BLaER1 (cell line): ENCODE results near the gene RNF113B.

Source experiments
- H3K27ac ChIP-seq: shearing (Covaris generic); formaldehyde crosslinking; 2 replicates; pipeline ENCODE4 v1.8.1; 2022
- H3K27me3 ChIP-seq: shearing (Covaris generic); formaldehyde crosslinking; 2 replicates; pipeline ENCODE4 v1.8.1; 2022
- H3K36me3 ChIP-seq: shearing (Covaris generic); formaldehyde crosslinking; 2 replicates; pipeline ENCODE4 v1.8.1; 2022
- H3K4me1 ChIP-seq: shearing (Covaris generic); formaldehyde crosslinking; 2 replicates; pipeline ENCODE4 v1.8.1; 2022
- H3K4me2 ChIP-seq: shearing (Covaris generic); formaldehyde crosslinking; 2 replicates; pipeline ENCODE4 v1.8.1; 2022
- H3K4me3 ChIP-seq: shearing (Covaris generic); formaldehyde crosslinking; 2 replicates; pipeline ENCODE4 v1.8.1; 2022
- H3K9ac ChIP-seq: shearing (Covaris generic); formaldehyde crosslinking; 2 replicates; pipeline ENCODE4 v1.8.1; 2022
- H3K9me3 ChIP-seq: shearing (Covaris generic); formaldehyde crosslinking; 2 replicates; pipeline ENCODE4 v1.8.1; 2022
- H4K20me1 ChIP-seq: shearing (Covaris generic); formaldehyde crosslinking; 2 replicates; pipeline ENCODE4 v1.8.1; 2022
- Cebpa-rat ChIP-seq: shearing (Covaris generic); IDR thresholded peaks from 2 replicates; pipeline ENCODE4 v1.8.1; 2022

Gene RNF113B

DNA sequence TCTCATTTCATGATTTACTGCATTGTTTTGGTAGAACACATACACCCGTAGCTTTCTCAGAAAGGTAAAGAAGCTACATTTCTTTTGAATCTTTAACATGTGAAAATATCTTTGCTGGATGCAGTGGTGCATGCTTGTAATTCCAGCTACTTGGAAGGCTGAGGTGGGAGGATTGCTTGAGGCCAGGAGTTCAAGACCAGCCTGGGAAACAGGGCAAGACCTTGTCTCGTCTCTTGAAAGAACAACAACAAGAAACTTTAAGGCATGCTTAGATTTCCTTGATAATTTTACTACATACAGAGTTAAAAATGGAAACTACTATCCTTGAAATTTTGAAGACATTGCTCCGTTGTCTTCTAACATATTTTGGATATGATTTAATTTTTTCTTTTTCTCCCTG lies 7.7 kb downstream of the RNF113B start:
- H3K4me1 ChIP-seq: peaks cover 30% of the 10 kb centered on the region
- H3K9ac ChIP-seq: no peak overlapping the region
- H3K4me2 ChIP-seq: no peak overlapping the region
- H4K20me1 ChIP-seq: peaks cover 29% of the 10 kb centered on the region; the same call in 1 of the 2 replicates
- no peaks in the 10 kb centered on the region for H3K27me3 ChIP-seq
- H3K36me3 ChIP-seq: peaks cover 6% of the 10 kb centered on the region; the same call in 1 of the 2 replicates
- no peak overlapping the region for H3K27ac ChIP-seq
- TF ChIP-seq Cebpa-rat: no peak
- no peaks in the 10 kb centered on the region for H3K9me3 ChIP-seq
- H3K4me3 ChIP-seq: no peak overlapping the region

DNA sequence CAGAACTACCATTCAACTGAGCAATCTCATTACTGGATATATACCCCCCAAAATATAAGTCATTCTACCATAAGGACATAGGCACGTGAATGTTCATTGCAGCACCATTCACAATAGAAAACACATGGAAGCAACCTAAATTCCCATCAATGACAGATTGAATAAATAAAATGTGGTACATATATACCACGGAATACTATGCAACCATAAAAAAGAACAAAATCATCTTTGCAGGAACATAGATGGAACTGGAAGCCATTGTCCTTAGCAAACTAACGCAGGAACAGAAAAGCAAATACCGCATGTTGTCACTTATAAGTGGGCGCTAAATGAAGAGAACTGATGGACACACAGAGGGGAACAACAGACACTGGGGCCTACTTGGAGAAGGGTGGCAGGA lies 14.1 kb downstream of the RNF113B start:
- TF ChIP-seq Cebpa-rat: no peak
- Histone ChIP-seq H4K20me1 (no peaks in the 10 kb centered on the region), H3K27ac (no peak overlapping the region), H3K4me1 (no peaks in the 10 kb centered on the region), H3K9ac (no peak overlapping the region), H3K4me3 (no peak overlapping the region), H3K9me3 (peaks cover 7% of the 10 kb centered on the region; the same call in 1 of the 2 replicates), H3K36me3 (peaks cover 30% of the 10 kb centered on the region), H3K27me3 (no peaks in the 10 kb centered on the region), H3K4me2 (no peak overlapping the region)

DNA sequence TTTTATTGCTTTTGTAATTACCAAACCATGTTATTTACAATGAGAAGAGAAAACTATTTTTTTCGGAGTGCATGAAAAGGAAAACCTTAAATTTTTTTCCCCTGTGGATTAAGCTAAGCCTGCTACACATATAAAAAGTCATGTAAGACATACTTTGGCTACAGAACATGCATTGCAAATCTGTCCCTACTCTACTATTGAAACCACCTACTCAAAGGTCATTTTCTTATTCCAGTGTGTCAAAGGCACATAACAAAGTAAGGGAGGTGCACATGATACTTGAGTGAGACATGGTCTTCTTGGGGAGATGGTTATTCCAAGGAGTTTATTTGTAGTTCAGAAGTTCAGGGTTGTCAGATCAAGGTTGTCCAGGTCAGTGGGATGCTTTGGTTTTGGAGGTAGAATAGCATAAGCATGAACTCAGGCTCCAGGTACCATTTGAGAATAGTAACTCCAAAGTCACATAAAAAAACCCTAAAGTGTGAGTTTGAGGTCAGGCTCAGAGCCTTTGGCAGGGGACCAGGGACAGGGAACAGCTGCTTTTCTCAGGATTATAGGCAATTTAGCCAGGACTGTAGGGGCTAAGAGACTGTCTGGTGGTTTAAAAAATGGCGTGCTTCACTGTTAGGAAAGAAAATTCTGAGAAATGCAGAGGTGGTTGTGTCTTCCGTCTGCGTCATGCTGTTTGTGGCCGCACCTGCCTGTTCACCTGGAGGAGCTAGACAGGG lies 18.7 kb downstream of the RNF113B start:
- Histone ChIP-seq H3K27me3 (no peaks in the 10 kb centered on the region), H3K4me2 (no peak overlapping the region), H3K9me3 (peaks cover 7% of the 10 kb centered on the region; the same call in 1 of the 2 replicates), H3K4me1 (peaks cover 12% of the 10 kb centered on the region), H3K36me3 (peaks cover 40% of the 10 kb centered on the region), H4K20me1 (peaks cover 15% of the 10 kb centered on the region; the same call in 1 of the 2 replicates), H3K27ac (no peak overlapping the region), H3K4me3 (no peak overlapping the region), H3K9ac (no peak overlapping the region)
- TF ChIP-seq Cebpa-rat: no peak

DNA sequence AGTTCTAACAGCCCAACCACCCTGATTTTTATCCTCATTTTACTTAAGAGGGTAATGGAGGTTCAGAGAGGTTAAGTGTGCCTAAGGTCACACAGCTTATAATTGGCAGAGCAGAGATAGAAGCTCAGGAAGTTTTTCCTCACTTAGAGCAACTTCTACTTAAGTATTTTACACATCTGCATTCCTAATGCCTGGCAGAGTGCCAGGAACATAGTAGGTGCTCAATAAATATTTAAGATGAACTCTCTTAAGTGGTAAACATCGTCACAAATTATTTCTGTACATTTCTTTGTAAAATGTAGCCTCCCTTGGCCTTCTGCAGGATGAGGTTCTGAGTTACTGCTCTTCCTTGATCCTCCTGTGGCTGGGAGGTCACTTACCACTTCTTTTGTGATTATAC lies 19.5 kb downstream of the RNF113B start:
- TF ChIP-seq Cebpa-rat: no peak
- Histone ChIP-seq H3K4me2 (no peak overlapping the region), H3K27ac (no peak overlapping the region)

DNA sequence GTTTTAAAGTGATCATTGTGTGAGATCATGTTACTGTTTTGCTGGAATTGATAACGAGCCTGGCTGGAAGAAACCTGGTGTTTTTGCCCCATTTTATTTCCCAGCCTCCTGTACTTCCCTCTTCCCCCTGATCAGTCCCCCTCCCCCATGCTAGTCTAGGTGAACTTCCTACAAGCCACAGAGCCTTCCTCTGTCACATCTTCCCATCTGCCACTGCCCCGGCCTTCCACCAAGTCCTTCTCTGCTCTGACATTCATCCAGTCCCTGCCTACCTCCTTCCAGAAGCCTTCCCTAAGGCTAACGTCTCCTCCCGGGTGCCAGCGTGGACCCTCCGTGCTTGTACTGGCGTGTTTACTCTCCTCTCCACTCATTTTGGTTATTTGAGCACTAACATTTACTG lies 19.9 kb downstream of the RNF113B start:
- Histone ChIP-seq H3K4me3 (no peak overlapping the region), H3K4me1 (peaks cover 12% of the 10 kb centered on the region), H3K4me2 (peak overlapping the region; percentile 34; the same call in 1 of the 2 replicates), H3K36me3 (peaks cover 28% of the 10 kb centered on the region), H3K27me3 (no peaks in the 10 kb centered on the region), H3K9me3 (no peaks in the 10 kb centered on the region), H3K9ac (no peak overlapping the region), H3K27ac (no peak overlapping the region), H4K20me1 (peaks cover 18% of the 10 kb centered on the region)
- TF ChIP-seq Cebpa-rat: no peak

More for the DNA sequence above, 19.5 kb downstream of the RNF113B start:
- Histone ChIP-seq H3K9ac (no peak overlapping the region), H3K36me3 (peaks cover 33% of the 10 kb centered on the region), H3K27me3 (no peaks in the 10 kb centered on the region), H3K4me3 (no peak overlapping the region), H3K9me3 (0 out of 2 replicates have a peak, but pooled peaks cover under 1% of the 10 kb centered on the region), H4K20me1 (peaks cover 15% of the 10 kb centered on the region; the same call in 1 of the 2 replicates), H3K4me1 (peaks cover 12% of the 10 kb centered on the region)

DNA sequence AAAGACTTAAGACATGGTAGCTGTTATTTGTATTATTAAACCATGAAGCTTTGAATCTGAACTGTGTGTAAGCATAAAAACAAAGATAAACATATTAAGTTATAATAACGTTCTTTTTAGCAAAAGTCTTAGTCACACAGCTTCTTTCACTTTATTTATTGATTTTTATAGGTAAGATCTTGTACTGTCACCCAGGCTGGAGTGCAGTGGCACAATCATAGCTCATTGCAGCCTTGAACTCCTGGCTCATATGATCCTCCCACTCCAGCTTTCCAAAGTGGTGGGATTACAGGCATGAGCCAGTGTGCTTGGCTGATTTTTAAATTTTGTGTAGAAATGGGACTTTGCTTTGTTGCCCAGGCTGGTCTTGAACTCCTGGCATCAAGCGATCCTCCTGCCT lies 20.8 kb downstream of the RNF113B start:
- no peak for TF ChIP-seq Cebpa-rat
- Histone ChIP-seq H3K9ac (no peak overlapping the region), H3K36me3 (peaks cover 20% of the 10 kb centered on the region; the same call in 1 of the 2 replicates), H3K4me3 (no peak overlapping the region), H3K27me3 (no peaks in the 10 kb centered on the region), H3K27ac (no peak overlapping the region), H3K9me3 (no peaks in the 10 kb centered on the region), H3K4me2 (no peak overlapping the region), H3K4me1 (peaks cover 12% of the 10 kb centered on the region), H4K20me1 (peaks cover 25% of the 10 kb centered on the region)

DNA sequence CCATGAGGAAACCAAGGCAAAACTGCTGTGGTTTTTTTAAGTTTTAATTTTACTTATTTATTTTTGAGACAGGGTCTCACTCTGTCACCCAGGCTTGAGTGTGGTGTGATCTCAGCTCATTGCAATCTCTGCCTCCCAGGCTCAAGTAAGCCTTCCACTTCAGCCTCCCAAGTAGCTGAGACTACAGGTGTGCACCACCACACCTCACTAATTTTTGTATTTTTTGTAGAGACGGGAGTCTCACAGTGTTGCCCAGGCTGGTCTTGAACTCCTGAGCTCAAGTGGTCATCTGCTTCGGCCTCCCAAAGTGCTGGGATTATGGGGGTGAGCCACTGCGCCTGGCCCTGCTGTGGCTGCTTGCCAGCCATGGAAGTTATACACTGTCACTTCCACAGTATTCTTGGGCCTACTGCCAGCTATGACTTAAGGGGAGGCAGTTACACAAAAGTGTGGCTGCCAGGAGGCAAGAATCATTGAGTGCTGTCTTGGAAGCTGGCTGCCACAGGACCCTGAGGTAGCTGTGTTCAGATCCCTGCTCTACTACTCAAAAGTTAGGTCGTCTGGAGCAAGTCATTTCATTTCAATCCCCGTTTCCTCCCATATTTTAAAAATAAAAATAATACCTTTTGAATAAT lies 21.5 kb downstream of the RNF113B start:
- Histone ChIP-seq H3K27ac (no peak overlapping the region), H3K9ac (no peak overlapping the region), H3K4me3 (no peak overlapping the region), H4K20me1 (peaks cover 25% of the 10 kb centered on the region), H3K9me3 (no peaks in the 10 kb centered on the region), H3K4me1 (peaks cover 12% of the 10 kb centered on the region), H3K27me3 (no peaks in the 10 kb centered on the region), H3K4me2 (no peak overlapping the region), H3K36me3 (peaks cover 20% of the 10 kb centered on the region; the same call in 1 of the 2 replicates)
- no peak for TF ChIP-seq Cebpa-rat

DNA sequence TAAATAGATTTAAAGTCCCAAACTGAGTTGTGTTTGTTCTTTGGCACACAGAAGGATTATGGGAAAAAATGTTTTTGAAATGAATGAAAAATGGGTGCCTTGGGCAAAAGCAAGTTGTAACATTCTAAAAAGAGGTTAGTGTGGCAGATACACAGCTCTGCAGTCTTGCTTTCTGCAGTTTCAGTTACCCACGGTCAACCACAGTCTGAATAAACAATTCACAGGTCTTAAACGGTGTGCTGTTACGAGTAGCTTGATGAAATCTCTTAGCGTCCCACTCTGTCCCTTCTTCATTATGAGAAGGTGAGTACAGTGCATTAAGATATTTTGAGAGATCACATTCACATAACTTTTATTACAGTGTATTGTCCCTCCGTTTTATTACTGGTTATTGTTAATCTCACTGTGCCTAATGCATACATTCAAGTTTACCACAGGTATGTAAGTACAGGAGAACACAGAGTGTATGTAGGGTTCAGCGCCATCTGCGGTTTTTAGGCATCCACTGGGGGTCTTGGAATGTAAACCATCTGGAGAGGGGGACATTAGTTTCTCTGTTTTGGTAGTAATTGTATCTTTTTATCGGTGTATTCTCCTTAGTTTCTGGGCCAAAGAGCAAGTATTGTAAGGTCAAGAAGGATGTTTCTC lies 26.1 kb downstream of the RNF113B start:
- Histone ChIP-seq H4K20me1 (peaks cover 22% of the 10 kb centered on the region), H3K9me3 (peaks cover 3% of the 10 kb centered on the region; the same call in 1 of the 2 replicates), H3K27me3 (no peaks in the 10 kb centered on the region), H3K4me1 (peaks cover 17% of the 10 kb centered on the region), H3K4me3 (no peak overlapping the region), H3K9ac (no peak overlapping the region), H3K4me2 (no peak overlapping the region), H3K27ac (no peak overlapping the region), H3K36me3 (peaks cover 24% of the 10 kb centered on the region; the same call in 1 of the 2 replicates)
- no peak for TF ChIP-seq Cebpa-rat

DNA sequence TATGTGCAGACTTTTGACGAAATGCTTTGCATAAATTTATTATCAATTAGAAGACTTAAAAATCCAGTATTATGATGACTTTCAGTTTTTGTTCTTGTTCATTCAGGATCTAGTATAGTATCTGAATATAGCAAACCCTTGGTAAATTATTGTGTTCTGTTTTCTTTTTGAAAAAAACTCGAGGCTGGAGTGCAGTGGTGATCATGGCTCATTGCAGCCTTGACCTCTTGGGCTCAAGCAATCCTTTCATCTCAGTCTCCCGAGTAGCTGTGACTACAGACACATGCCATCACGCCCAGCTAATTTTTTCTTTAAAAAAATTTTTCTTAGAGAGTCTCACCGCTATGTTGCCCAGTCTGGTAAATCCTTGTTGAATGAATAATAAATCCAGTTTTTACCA lies 29.5 kb downstream of the RNF113B start:
- Histone ChIP-seq H3K36me3 (0 out of 2 replicates have a peak, but pooled peaks cover 9% of the 10 kb centered on the region), H3K27me3 (peaks cover 1% of the 10 kb centered on the region; the same call in 1 of the 2 replicates), H3K9me3 (peaks cover 3% of the 10 kb centered on the region; the same call in 1 of the 2 replicates), H3K4me3 (no peak overlapping the region), H3K27ac (no peak overlapping the region), H3K4me1 (peaks cover 38% of the 10 kb centered on the region), H3K4me2 (no peak overlapping the region), H4K20me1 (peaks cover 35% of the 10 kb centered on the region), H3K9ac (no peak overlapping the region)
- no peak for TF ChIP-seq Cebpa-rat
